DOHH2 (cell line): Measurements from ENCODE around the gene ERG28.

Source experiments
- H3F3A ChIP-seq: fragments of 200-600 bp; sonication (generic), shearing (Covaris generic); 2 replicates; pipeline ENCODE4 v1.6.0; 2016; ENCODE audit warnings: antibody characterized with exemption, mild to moderate bottlenecking; ENCODE audit not compliant: control insufficient read depth, insufficient read depth
- H3K27ac ChIP-seq: fragments of 200-600 bp; sonication (generic); 2 replicates; pipeline ENCODE4 v1.5.1; 2014; ENCODE audit warnings: low read depth, mild to moderate bottlenecking, low read length, moderate library complexity
- H3K27me3 ChIP-seq: fragments of 200-600 bp; sonication (generic); 2 replicates; pipeline ENCODE4 v1.6.1; 2014; ENCODE audit warnings: mild to moderate bottlenecking, low read length, mixed read lengths; ENCODE audit not compliant: control insufficient read depth
- H3K36me3 ChIP-seq: fragments of 200-600 bp; sonication (generic); 2 replicates; pipeline ENCODE4 v1.6.1; 2014; ENCODE audit warnings: mild to moderate bottlenecking, low read length, moderate library complexity, mixed read lengths; ENCODE audit not compliant: control insufficient read depth
- H3K4me1 ChIP-seq: fragments of 200-600 bp; sonication (generic); 2 replicates; pipeline ENCODE4 v1.6.1; 2014; ENCODE audit warnings: mild to moderate bottlenecking, low read length, mixed read lengths; ENCODE audit not compliant: control insufficient read depth
- H3K4me2 ChIP-seq: fragments of 200-600 bp; sonication (generic); 2 replicates; pipeline ENCODE4 v1.6.0; 2014; ENCODE audit warnings: mild to moderate bottlenecking, low read length, moderate library complexity
- H3K4me3 ChIP-seq: fragments of 200-600 bp; sonication (generic); 2 replicates; pipeline ENCODE4 v1.5.1; 2014; ENCODE audit warnings: mild to moderate bottlenecking, low read length, mixed read lengths
- H3K79me2 ChIP-seq: fragments of 200-600 bp; sonication (generic); 2 replicates; pipeline ENCODE4 v1.6.1; 2014; ENCODE audit warnings: mild to moderate bottlenecking, low read length, mixed read lengths; ENCODE audit not compliant: control insufficient read depth
- H3K9me2 ChIP-seq: fragments of 200-600 bp; sonication (generic); replicated peaks from 2 replicates; pipeline ENCODE4 v1.6.1; 2014; ENCODE audit warnings: mild to moderate bottlenecking, low read length, mixed read lengths; ENCODE audit not compliant: control insufficient read depth
- H3K9me3 ChIP-seq: fragments of 200-600 bp; sonication (generic); 2 replicates; pipeline ENCODE4 v1.6.1; 2014; ENCODE audit warnings: antibody characterized with exemption, low read length, mixed read lengths; ENCODE audit not compliant: control insufficient read depth, insufficient read depth
- H4K20me1 ChIP-seq: fragments of 200-600 bp; sonication (generic); 2 replicates; pipeline ENCODE4 v1.6.0; 2014; ENCODE audit warnings: low read depth, mild to moderate bottlenecking, antibody characterized with exemption, low read length, moderate library complexity; ENCODE audit not compliant: control insufficient read depth, insufficient read depth
- CTCF ChIP-seq: fragments of 200-600 bp; sonication (generic); IDR thresholded peaks from one replicate; pipeline ENCODE4 v1.5.1; 2014; ENCODE audit warnings: antibody characterized with exemption, mild to moderate bottlenecking, low read depth, low read length; ENCODE audit not compliant: poor library complexity, severe bottlenecking
- EZH2phosphoT487 ChIP-seq: fragments of 200-600 bp; sonication (generic); IDR thresholded peaks from 2 replicates; pipeline ENCODE4 v1.6.1; 2017; ENCODE audit warnings: borderline replicate concordance, mild to moderate bottlenecking, antibody characterized with exemption, low read length, moderate library complexity, mixed read lengths

ERG28 gene

GRCh38 chr14:75628816-75629215 is 31.9 kb downstream of the ERG28 start:
- peaks cover 8% of the 10 kb centered on the region for H3K4me1 ChIP-seq

GRCh38 chr14:75627406-75627805 is 33.3 kb downstream of the ERG28 start:
- Histone ChIP-seq H3K9me2 (no peaks in the 10 kb centered on the region), H3K4me3 (no peak overlapping the region), H3K79me2 (no peaks in the 10 kb centered on the region), H3K9me3 (no peaks in the 10 kb centered on the region), H3K4me2 (no peak overlapping the region), H3F3A (no peaks in the 10 kb centered on the region), H3K27me3 (peaks cover 12% of the 10 kb centered on the region; the same call in 1 of the 2 replicates), H3K27ac (no peak overlapping the region), H4K20me1 (no peaks in the 10 kb centered on the region), H3K4me1 (peaks cover 17% of the 10 kb centered on the region), H3K36me3 (no peaks in the 10 kb centered on the region)
- TF ChIP-seq EZH2phosphoT487 (no peak), CTCF (no peak)

More at GRCh38 chr14:75628816-75629215, 31.9 kb downstream of the ERG28 start:
- H3K4me3 ChIP-seq: no peak overlapping the region
- no peaks in the 10 kb centered on the region for H3K9me2 ChIP-seq
- H3K9me3 ChIP-seq: no peaks in the 10 kb centered on the region
- no peaks in the 10 kb centered on the region for H4K20me1 ChIP-seq
- H3F3A ChIP-seq: no peaks in the 10 kb centered on the region
- no peaks in the 10 kb centered on the region for H3K36me3 ChIP-seq
- no peaks in the 10 kb centered on the region for H3K79me2 ChIP-seq
- H3K27ac ChIP-seq: no peak overlapping the region
- peaks cover 15% of the 10 kb centered on the region; the same call in 1 of the 2 replicates for H3K27me3 ChIP-seq
- no peak overlapping the region for H3K4me2 ChIP-seq
- TF ChIP-seq EZH2phosphoT487 (no peak), CTCF (no peak)

GRCh38 chr14:75626863-75627262 is 33.8 kb downstream of the ERG28 start:
- Histone ChIP-seq H3F3A (no peaks in the 10 kb centered on the region), H3K79me2 (no peaks in the 10 kb centered on the region), H3K27me3 (peaks cover 9% of the 10 kb centered on the region; the same call in 1 of the 2 replicates), H3K4me3 (no peak overlapping the region), H3K36me3 (no peaks in the 10 kb centered on the region), H3K4me1 (peaks cover 17% of the 10 kb centered on the region), H3K9me3 (no peaks in the 10 kb centered on the region), H4K20me1 (no peaks in the 10 kb centered on the region), H3K4me2 (no peak overlapping the region), H3K27ac (no peak overlapping the region), H3K9me2 (no peaks in the 10 kb centered on the region)
- TF ChIP-seq EZH2phosphoT487 (no peak), CTCF (no peak)
